ENCODE data around the gene PDXDC1.

DNA sequence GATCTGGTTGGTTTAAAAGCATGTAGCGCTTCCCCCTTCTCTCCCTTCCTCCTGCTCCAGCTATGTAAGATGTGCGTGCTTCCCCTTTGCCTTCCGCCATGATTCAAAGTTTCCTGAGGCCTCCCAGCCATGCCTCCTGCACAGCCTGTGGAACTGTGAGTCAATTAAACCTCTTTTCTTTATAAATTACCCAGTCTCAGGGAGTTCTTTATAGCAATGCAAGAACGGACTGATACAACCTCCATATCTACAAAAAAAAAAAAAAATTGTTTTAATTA is 16.6 kb upstream of the PDXDC1 start:
- TF ChIP-seq, protein P1, sequence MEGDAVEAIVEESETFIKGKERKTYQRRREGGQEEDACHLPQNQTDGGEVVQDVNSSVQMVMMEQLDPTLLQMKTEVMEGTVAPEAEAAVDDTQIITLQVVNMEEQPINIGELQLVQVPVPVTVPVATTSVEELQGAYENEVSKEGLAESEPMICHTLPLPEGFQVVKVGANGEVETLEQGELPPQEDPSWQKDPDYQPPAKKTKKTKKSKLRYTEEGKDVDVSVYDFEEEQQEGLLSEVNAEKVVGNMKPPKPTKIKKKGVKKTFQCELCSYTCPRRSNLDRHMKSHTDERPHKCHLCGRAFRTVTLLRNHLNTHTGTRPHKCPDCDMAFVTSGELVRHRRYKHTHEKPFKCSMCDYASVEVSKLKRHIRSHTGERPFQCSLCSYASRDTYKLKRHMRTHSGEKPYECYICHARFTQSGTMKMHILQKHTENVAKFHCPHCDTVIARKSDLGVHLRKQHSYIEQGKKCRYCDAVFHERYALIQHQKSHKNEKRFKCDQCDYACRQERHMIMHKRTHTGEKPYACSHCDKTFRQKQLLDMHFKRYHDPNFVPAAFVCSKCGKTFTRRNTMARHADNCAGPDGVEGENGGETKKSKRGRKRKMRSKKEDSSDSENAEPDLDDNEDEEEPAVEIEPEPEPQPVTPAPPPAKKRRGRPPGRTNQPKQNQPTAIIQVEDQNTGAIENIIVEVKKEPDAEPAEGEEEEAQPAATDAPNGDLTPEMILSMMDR (IDR thresholded peaks at IDR 0.05): no peak
- TF ChIP-seq EZH2 (IDR thresholded peaks at IDR 0.05) (no peak), EZH2phosphoT487 (IDR thresholded peaks at IDR 0.05) (no peak)

All from neural progenitor cell (in vitro differentiated cells).